GM18505 (cell line): Measurements from ENCODE around the gene FAM53B.

Experiments
- ATAC-seq: cut with Tn5 transposase; IDR thresholded peaks from one replicate; pipeline ENCODE4 v1.9.1; 2021; ENCODE audit not compliant: unreplicated experiment
- POLR2A ChIP-seq: IDR thresholded peaks from 4 replicates; pipeline ENCODE4 v1.6.1; 2011; ENCODE audit warnings: borderline replicate concordance; ENCODE audit not compliant: insufficient read depth, insufficient read length; ENCODE audit errors: extremely low read depth

Gene FAM53B

DNA sequence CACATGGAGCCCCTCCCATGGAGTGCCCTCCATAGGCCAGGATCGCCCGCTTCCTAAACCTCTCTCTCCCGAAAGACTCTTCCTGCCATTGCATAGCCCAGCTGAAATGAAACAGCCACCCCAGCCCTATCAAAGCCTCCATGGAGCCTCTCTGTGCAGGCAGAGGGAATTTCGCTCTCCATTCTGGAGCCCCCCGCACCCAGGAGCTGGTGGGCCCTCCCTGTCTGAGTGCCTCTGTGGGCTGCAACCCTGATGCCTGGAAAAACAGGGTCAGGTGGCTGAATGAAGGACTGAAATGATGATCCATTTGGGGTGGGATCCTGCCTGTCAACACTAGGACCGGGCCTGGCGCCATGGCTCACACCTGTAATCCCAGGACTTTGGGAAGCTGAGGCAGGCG is 106.4 kb downstream of the FAM53B start:
- ATAC-seq = no peak
- no peak for TF ChIP-seq POLR2A

- no peak for TF ChIP-seq POLR2A
- ATAC-seq = no peak
These were observed 107.0 kb downstream of the FAM53B start for GRCh38 chr10:124637091-124637700.

DNA sequence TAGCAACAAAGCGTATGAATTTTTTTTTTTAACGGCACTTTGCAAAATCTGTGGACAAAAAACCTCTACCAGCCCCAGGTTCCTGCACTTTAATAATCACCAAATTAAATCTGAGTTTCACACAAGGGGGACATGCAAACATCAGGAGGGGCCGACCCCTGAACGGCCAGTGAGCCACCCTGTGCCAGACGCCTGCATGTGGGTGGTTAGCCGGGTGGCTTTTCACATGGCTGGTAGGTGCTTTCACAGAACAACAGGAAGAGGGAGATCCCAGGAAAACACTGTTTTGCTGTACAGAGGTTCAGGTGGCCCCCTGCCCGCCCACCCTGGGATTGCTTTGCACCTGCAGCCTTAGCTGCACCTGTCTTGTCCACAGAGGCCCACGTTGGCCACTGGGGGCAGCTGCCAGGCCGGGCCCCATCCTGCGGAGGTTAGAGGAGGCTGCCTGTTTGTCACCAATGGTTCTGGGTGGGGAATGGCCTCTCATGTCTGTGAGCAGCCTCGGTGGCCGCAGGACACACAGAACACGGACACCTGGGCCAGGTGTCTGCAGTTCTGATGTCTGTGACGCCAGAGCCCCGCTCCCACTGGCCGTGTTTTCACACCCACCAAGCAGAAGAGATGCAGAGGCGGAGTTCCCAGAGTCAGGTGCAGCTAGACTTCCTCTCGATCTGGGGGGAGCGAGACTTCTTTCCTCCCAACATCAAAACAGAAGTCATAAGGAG is 107.7 kb downstream of the FAM53B start:
- no peak for ATAC-seq
- no peak for TF ChIP-seq POLR2A

GRCh38 chr10:124632566-124632965 is 111.6 kb downstream of the FAM53B start:
- no peak for ATAC-seq
- TF ChIP-seq POLR2A = no peak

GRCh38 chr10:124632064-124632531 is 112.1 kb downstream of the FAM53B start:
- ATAC-seq = no peak
- no peak for TF ChIP-seq POLR2A

- no peak for TF ChIP-seq POLR2A
- ATAC-seq = no peak
These were observed 113.6 kb downstream of the FAM53B start for GRCh38 chr10:124630551-124630950.

DNA sequence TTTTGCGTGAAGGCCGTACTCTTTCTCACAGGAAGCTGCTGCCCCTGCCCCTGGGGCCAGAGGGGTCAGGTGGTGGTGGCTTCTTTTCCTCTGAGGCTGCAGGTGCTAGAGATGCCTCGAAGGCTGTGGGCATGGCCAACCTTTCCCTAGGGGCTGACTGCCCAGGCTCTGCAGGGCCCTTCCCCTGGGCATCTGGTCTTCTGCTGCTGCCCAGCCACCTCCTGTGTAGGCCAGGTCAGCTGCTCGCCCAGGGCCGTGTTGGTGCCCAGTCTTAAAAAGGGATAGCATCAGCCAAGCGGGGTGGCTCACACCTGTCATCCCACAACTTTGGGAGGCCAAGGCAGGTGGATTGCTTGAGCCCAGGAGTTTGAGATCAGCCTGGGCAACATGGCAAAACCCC is 114.3 kb downstream of the FAM53B start:
- TF ChIP-seq POLR2A = no peak
- ATAC-seq = no peak

GRCh38 chr10:124629415-124629814 is 114.8 kb downstream of the FAM53B start:
- no peak for TF ChIP-seq POLR2A
- no peak for ATAC-seq

DNA sequence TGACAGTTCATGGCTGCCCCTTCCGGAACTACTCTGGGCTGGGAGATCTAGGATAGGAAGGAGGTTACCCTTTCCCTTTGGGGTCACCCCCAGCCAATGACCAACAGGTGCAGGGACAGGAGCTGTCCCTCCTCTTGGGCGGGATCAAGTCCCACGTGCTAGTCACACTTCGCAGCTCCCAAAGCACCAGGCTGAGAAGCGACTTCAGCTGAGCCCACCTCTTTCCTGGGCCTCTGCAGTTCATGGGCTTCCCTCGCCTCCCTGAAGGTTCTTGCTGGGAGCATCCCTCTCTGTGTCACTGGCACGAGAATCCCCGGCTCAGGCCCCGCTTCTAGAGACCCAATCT is 115.5 kb downstream of the FAM53B start:
- no peak for TF ChIP-seq POLR2A
- no peak for ATAC-seq

DNA sequence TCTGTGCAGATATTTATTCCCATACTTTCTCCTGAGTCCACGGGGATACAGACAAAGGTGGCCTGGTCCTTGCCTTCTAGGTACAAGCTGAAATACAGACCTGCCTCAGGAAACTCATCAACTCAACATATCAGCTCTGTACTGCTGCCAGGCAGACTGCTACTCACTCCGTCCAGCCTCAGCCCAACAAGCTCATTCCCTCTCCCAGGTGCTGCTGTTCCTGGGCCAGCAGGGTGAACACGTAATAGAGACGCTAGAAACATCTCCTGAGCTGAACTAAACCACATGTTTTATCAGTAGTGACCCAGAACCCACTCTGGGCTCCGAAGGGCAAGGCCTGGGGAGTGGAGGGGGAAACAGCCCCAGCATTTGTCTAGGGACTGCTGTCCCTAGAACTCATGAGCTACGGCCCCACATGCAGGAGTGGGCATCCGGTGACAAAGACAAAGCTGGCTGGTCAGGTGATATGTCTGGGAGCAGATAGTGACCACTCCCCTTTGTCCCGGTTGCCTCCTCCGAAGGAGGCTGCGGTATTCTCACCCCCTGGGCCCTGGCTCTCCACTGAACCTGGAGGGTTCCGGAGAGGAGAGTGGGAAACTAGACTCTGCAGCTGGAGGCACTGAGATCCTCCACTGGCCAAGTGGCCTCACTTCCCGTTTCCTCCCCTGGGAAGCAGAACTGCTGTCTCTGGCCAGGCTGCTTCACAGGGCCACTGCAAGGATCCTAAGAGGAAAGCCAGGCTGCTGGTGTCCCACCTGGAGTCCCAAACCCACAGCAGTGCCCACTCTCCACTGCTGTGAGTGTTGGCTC is 116.1 kb downstream of the FAM53B start:
- no peak for TF ChIP-seq POLR2A
- ATAC-seq = no peak

DNA sequence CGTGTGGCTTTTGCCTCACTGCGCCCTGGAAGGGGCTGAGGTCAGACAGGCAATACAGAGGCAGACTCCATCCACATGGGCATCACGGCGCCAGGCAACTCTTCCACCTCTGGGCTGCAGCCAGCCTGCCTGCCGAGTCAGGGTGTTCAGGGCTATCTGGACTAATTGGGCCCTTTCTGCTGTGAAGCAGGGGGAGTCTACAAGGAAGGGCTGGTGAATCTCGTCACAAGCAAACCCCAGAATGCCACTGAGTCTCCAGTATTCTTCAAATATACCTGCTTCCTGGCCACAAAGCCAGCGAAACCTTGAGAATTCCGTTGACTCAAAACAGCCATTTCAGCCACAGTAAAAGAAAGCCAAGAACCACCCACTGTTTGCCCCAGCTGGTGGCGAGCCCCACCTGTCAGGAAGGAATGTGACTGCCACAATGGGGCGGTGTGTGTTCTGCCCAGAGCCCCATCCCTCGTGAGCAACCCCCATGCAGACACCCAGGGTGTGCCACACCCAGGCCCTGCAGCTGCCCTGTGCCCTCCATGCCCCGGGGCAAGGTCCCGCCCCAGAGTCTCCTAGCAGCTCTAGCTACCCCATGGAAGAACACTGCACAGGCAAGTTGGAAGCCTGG is 117.3 kb downstream of the FAM53B start:
- ATAC-seq = peak; percentile 71
- TF ChIP-seq POLR2A = no peak

- ATAC-seq = no peak
- no peak for TF ChIP-seq POLR2A
These were observed 118.3 kb downstream of the FAM53B start for GRCh38 chr10:124625831-124626238.

- no peak for TF ChIP-seq POLR2A
These were observed 119.3 kb downstream of the FAM53B start for GRCh38 chr10:124624895-124625294.

More at GRCh38 chr10:124624895-124625294, 119.3 kb downstream of the FAM53B start:
- no peak for ATAC-seq
